Measurements from ENCODE around the gene PTPN7.

PTPN7 gene

GRCh38 chr1:202106340-202107254, 53.8 kb downstream of the PTPN7 start:
- no peak for DNase-seq (ENCODE audit: low spot score)

DNA sequence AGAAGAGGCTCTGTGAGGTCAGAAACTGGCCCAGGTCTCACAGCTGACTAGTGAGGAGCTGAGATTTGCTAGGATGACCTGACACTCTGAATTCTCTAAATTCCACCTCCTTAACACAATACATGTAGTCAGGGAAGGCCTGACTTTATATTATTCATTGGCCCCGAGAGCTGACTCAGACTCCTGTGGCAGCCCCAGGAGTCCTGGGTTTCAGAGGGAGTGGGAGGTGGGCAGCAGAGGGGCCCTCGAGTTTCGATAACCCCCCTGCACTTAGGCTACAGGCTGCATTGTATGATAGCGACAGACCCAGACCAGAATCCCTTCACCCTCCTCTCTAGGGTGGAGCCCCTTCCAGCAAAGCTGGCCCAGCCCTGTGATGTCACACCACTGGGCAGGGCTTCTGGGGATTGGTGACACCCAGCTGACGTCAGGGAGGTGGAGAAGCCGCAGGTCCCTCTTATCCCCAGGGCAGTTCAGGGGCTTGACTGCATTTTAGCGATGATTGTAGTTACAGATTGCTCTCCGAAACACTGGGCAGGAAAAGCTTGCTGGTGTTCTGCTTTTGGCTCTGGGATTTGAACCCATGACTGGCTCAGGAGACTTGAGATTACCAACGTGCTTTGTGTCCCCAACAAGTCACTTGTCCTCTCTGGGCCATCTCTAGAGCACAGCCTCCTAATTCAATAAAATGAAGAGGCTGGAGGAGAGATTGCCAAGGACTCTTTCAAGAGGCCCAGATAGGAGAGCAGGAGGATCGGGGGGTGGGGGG, 54.6 kb downstream of the PTPN7 start:
- no peak for DNase-seq (ENCODE audit: low spot score)

GRCh38 chr1:202104073-202104472, 56.3 kb downstream of the PTPN7 start:
- no peak for DNase-seq (ENCODE audit: low spot score)

- no peak for DNase-seq (ENCODE audit: low spot score)
Measured at GRCh38 chr1:202101184-202101583, 59.2 kb downstream of the PTPN7 start.
